Endodermal cell (in vitro differentiated cells): Measurements from ENCODE around the gene OPCML. TPM values are rescaled to one million over a fixed set of nuclear protein-coding genes. Genes with fewer than 3 reads are reported as not detected.

ENCODE experiments used
- DNase-seq: peaks from one replicate; pipeline ENCODE4 v3.0.0-alpha.2; 2017
- H3K27ac ChIP-seq: 2 replicates; pipeline ENCODE4 v1.5.1; 2013; ENCODE audit warnings: mild to moderate bottlenecking, low read depth, low read length, moderate library complexity
- H3K27me3 ChIP-seq: 2 replicates; pipeline ENCODE4 v1.6.1; 2013; ENCODE audit warnings: mild to moderate bottlenecking, low read length, moderate library complexity; ENCODE audit not compliant: insufficient read depth, control insufficient read depth, poor library complexity, severe bottlenecking
- H3K36me3 ChIP-seq: 2 replicates; pipeline ENCODE4 v1.7.0; 2013; ENCODE audit warnings: mild to moderate bottlenecking, low read length, moderate library complexity; ENCODE audit not compliant: control insufficient read depth, insufficient read depth
- H3K4me1 ChIP-seq: one replicate; pipeline ENCODE4 v1.7.0; 2013; ENCODE audit warnings: low read length; ENCODE audit not compliant: control insufficient read depth, insufficient read depth
- H3K4me3 ChIP-seq: 2 replicates; pipeline ENCODE4 v1.5.1; 2013; ENCODE audit warnings: mild to moderate bottlenecking, low read length, moderate library complexity
- H3K9ac ChIP-seq: 2 replicates; pipeline ENCODE4 v1.6.1; 2013; ENCODE audit warnings: mild to moderate bottlenecking, low read length, moderate library complexity; ENCODE audit not compliant: poor library complexity, severe bottlenecking; ENCODE audit errors: extremely low read depth
- H3K9me3 ChIP-seq: 2 replicates; pipeline ENCODE4 v1.6.1; 2013; ENCODE audit warnings: mild to moderate bottlenecking, low read length, moderate library complexity; ENCODE audit not compliant: control insufficient read depth
- H3K27ac Mint-ChIP-seq: 2 replicates; pipeline ENCODE4 v1.8.0; 2020; ENCODE audit warnings: mixed read lengths
- H3K27me3 Mint-ChIP-seq: 2 replicates; pipeline ENCODE4 v1.8.0; 2021; ENCODE audit warnings: mild to moderate bottlenecking, mixed read lengths; ENCODE audit not compliant: insufficient read depth
- H3K36me3 Mint-ChIP-seq: 2 replicates; pipeline ENCODE4 v1.8.0; 2020; ENCODE audit warnings: low read depth, mixed read lengths
- H3K4me1 Mint-ChIP-seq: 2 replicates; pipeline ENCODE4 v1.8.0; 2020; ENCODE audit warnings: mixed read lengths
- H3K4me3 Mint-ChIP-seq: 2 replicates; pipeline ENCODE4 v1.8.0; 2020; ENCODE audit warnings: mild to moderate bottlenecking, moderate library complexity, mixed read lengths
- H3K9me3 Mint-ChIP-seq: 2 replicates; pipeline ENCODE4 v1.8.0; 2020; ENCODE audit warnings: mild to moderate bottlenecking, mixed read lengths
- WGBS, 2 experiments: methylation state at CpG; one replicate each; pipeline versions ENCODE4 v1.1.5 to v1.1.7; 2013; ENCODE audit warnings: missing lambda C conversion rate in 2 of 2, mixed read lengths in 1 of 2; ENCODE audit not compliant: insufficient coverage in 1 of 2, insufficient read length in 1 of 2; 5-methylcytosine and 5-hydroxymethylcytosine counted together
- total RNA-seq, 2 donors: library from RNA; stranded (reverse); fragmentation: NEBNext Ultra II Directional in 1 of 2; extraction: Animal tissue kit (Norgen Biotek cat#: 25700) in 1 of 2; gene quantifications; 2 replicates in 1 of 2; 3 replicates in 1 of 2; pipeline ENCODE4 v1.2.1, GENCODE V29; 2021
- TF ChIP-seq, protein P1 (sequence below): fragments of 200-600 bp; sonication (generic); conservative IDR thresholded peaks from 2 replicates; pipeline ENCODE4 v1.5.0; 2021; ENCODE audit warnings: antibody characterized with exemption, mild to moderate bottlenecking

Gene OPCML
- total RNA-seq, 2 donors from 2014 or later: 0.49 to 0.86 TPM

DNA sequence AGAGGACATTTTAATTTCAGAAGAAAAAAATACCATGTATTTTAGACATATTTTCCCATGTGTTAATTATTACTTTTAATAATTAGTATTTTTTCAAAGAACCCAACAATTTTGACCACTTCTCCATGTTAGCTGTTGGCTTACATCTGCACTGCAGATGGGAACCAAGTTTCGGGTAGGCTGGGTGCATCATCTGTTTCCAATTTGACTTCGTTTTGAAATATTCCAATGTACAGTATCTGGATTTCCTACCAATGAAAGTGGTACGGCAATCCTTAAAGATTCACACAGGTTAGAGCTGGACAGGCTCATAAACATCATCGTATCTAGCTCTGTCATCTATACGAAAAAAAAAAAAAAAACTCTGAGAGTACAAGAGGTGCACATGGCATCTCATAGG is 670.2 kb downstream of the OPCML start:
- Histone ChIP-seq H3K9ac (no peak overlapping the region), H3K4me3 (no peak overlapping the region), H3K36me3 (no peaks in the 10 kb centered on the region), H3K4me1 (no peaks in the 10 kb centered on the region), H3K9me3 (no peaks in the 10 kb centered on the region), H3K27ac (no peak overlapping the region), H3K27me3 (no peaks in the 10 kb centered on the region)
- no peak for DNase-seq
- Mint-ChIP-seq H3K27ac (no peak overlapping the region), H3K4me3 (no peak overlapping the region), H3K4me1 (peaks cover 4% of the 10 kb centered on the region), H3K36me3 (no peaks in the 10 kb centered on the region), H3K27me3 (no peaks in the 10 kb centered on the region), H3K9me3 (peaks cover 6% of the 10 kb centered on the region)
- 90 to 98% methylated on average over 4 to 5 of the region's 5 CpGs for WGBS, 2 experiments
- TF ChIP-seq, protein P1, sequence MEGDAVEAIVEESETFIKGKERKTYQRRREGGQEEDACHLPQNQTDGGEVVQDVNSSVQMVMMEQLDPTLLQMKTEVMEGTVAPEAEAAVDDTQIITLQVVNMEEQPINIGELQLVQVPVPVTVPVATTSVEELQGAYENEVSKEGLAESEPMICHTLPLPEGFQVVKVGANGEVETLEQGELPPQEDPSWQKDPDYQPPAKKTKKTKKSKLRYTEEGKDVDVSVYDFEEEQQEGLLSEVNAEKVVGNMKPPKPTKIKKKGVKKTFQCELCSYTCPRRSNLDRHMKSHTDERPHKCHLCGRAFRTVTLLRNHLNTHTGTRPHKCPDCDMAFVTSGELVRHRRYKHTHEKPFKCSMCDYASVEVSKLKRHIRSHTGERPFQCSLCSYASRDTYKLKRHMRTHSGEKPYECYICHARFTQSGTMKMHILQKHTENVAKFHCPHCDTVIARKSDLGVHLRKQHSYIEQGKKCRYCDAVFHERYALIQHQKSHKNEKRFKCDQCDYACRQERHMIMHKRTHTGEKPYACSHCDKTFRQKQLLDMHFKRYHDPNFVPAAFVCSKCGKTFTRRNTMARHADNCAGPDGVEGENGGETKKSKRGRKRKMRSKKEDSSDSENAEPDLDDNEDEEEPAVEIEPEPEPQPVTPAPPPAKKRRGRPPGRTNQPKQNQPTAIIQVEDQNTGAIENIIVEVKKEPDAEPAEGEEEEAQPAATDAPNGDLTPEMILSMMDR: no peak

DNA sequence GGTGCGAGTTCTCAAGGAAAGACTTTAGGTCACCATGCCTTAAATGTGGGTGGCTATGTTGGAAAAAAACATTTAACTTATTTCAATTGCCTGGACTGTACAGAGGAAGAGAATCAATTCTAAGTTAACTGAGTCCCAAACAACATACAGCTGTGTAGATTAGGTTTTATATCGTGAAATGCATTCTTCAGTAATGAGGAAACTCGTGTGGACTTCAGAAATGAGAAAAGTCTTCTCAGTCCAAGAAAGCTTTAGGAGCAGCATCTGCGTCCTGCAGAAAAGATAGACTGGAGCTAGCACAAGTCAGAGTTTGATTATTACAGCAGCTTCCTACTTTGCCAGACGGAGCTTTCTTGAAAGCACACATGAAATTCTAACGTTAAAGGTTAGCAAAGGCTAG is 673.0 kb downstream of the OPCML start:
- Histone ChIP-seq H3K9ac (no peak overlapping the region), H3K9me3 (peaks cover 14% of the 10 kb centered on the region), H3K27ac (no peak overlapping the region), H3K36me3 (no peaks in the 10 kb centered on the region), H3K4me3 (no peak overlapping the region), H3K4me1 (no peaks in the 10 kb centered on the region), H3K27me3 (no peaks in the 10 kb centered on the region)
- Mint-ChIP-seq H3K4me3 (no peak overlapping the region), H3K27ac (no peak overlapping the region), H3K27me3 (no peaks in the 10 kb centered on the region), H3K36me3 (no peaks in the 10 kb centered on the region), H3K9me3 (peaks cover 32% of the 10 kb centered on the region), H3K4me1 (peaks cover 4% of the 10 kb centered on the region)
- WGBS, 2 experiments: 84 to 97% methylated on average over 3 to 6 of the region's 6 CpGs
- DNase-seq: no peak
- TF ChIP-seq, protein P1: no peak

DNA sequence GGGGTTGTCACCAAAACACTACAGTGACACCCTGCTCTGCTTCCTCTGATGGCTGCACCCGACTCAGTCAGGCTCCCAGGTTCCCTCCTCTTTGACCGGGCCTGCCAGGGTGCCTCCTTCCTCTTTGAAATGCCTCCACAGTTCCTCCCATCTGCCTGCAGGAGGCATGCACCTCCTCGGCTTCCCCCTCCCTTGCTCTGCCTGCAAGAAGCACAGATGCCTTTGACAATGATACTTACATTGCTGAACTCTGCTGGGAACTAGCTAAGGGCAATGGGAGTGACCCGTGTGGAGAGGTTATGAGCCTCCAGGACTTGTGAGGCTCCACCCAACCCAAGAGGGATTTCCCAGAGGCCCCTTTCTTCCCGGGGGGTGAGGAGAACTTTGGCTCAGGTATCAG is 674.1 kb downstream of the OPCML start:
- 9 to 28% methylated on average over 4 to 5 of the region's 5 CpGs for WGBS, 2 experiments

More for the DNA sequence above, 674.1 kb downstream of the OPCML start:
- peaks cover 4% of the 10 kb centered on the region for H3K4me1 Mint-ChIP-seq
- no peaks in the 10 kb centered on the region for H3K27me3 ChIP-seq
- no peaks in the 10 kb centered on the region for H3K36me3 Mint-ChIP-seq
- no peaks in the 10 kb centered on the region for H3K36me3 ChIP-seq
- H3K9me3 ChIP-seq: peaks cover 14% of the 10 kb centered on the region
- peak; percentile 91 for DNase-seq
- no peak overlapping the region for H3K27ac ChIP-seq
- H3K4me1 ChIP-seq: no peaks in the 10 kb centered on the region
- no peak overlapping the region for H3K9ac ChIP-seq
- peaks cover 32% of the 10 kb centered on the region for H3K9me3 Mint-ChIP-seq
- no peak overlapping the region for H3K4me3 ChIP-seq
- no peaks in the 10 kb centered on the region for H3K27me3 Mint-ChIP-seq
- no peak overlapping the region for H3K4me3 Mint-ChIP-seq
- TF ChIP-seq, protein P1: peak; percentile 75
- H3K27ac Mint-ChIP-seq: no peak overlapping the region
